HepG2 (cell line): Measurements from ENCODE around the gene CNOT10. TPM values are rescaled to one million over a fixed set of nuclear protein-coding genes. Genes with fewer than 3 reads are reported as not detected.
A peak's percentile ranks its signal among the peaks of the same experiment; 100 is the strongest.

Experiments used
- ATF1 ChIP-seq: IDR thresholded peaks from 2 replicates; pipeline ENCODE4 v1.6.1; 2016; ENCODE audit warnings: mild to moderate bottlenecking, control low read depth
- EP300 ChIP-seq, 3 experiments: sonication (generic) in 1 of 3; formaldehyde crosslinking in 1 of 3; IDR thresholded peaks; 2 replicates each; pipeline versions ENCODE4 v1.5.1 to v1.6.1; 2011 to 2020; ENCODE audit warnings: low read depth in 2 of 3, low read length in 2 of 3, borderline replicate concordance in 1 of 3, improper control_type of control experiment in 1 of 3, mild to moderate bottlenecking in 1 of 3, missing genetic modification reagents in 1 of 3, moderate library complexity in 1 of 3
- ETV6 ChIP-seq: sonication (generic); formaldehyde crosslinking; conservative IDR thresholded peaks from 2 replicates; pipeline ENCODE4 v1.4.0; 2020; ENCODE audit warnings: missing genetic modification reagents
- FOXM1 ChIP-seq: sonication (generic); formaldehyde crosslinking; IDR thresholded peaks from 2 replicates; pipeline ENCODE4 v1.5.0; 2020; ENCODE audit warnings: missing genetic modification reagents
- NCOR1 ChIP-seq: fragments of 200-600 bp; sonication (generic); IDR thresholded peaks from 2 replicates; pipeline ENCODE4 v1.7.0; 2017; ENCODE audit warnings: antibody characterized with exemption, low read length, borderline replicate concordance
- NR2F1 ChIP-seq, 2 experiments: fragments of 450-650 bp in 1 of 2; formaldehyde crosslinking in 1 of 2; IDR thresholded peaks; 2 replicates each; pipeline versions ENCODE4 v1.5.0 to v1.6.1; 2016 to 2020; ENCODE audit warnings: mild to moderate bottlenecking in 1 of 2, missing compliant biosample characterization in 1 of 2, missing genetic modification reagents in 1 of 2, moderate library complexity in 1 of 2
- PAF1 ChIP-seq: IDR thresholded peaks from 2 replicates; pipeline ENCODE4 v1.6.1; 2016; ENCODE audit warnings: missing genetic modification reagents, missing compliant biosample characterization
- PITX1 ChIP-seq: sonication (generic); formaldehyde crosslinking; IDR thresholded peaks from 2 replicates; pipeline ENCODE4 v1.5.1; 2020; ENCODE audit warnings: mild to moderate bottlenecking, missing genetic modification reagents
- SOX13 ChIP-seq, 3 experiments: fragments of 450-650 bp in 1 of 3; sonication (generic) in 1 of 3; formaldehyde crosslinking in 1 of 3; IDR thresholded peaks in 2 of 3; conservative IDR thresholded peaks in 1 of 3; 2 replicates each; pipeline versions ENCODE4 v1.5.0 to v1.6.1; 2016 to 2020; ENCODE audit warnings: antibody characterized with exemption in 1 of 3, mild to moderate bottlenecking in 1 of 3, missing compliant biosample characterization in 1 of 3, missing genetic modification reagents in 1 of 3, moderate library complexity in 1 of 3
- TAF15 ChIP-seq: fragments of 200-400 bp; formaldehyde crosslinking; IDR thresholded peaks from one replicate; pipeline ENCODE4 v1.6.1; 2018; ENCODE audit warnings: mild to moderate bottlenecking, low read depth, low read length; ENCODE audit not compliant: poor library complexity, severe bottlenecking
- ZNF496 ChIP-seq: sonication (generic); formaldehyde crosslinking; IDR thresholded peaks from 2 replicates; pipeline ENCODE4 v1.8.1; 2023; ENCODE audit warnings: mild to moderate bottlenecking, moderate library complexity, missing genetic modification reagents; ENCODE audit not compliant: insufficient replicate concordance
- ZNF569 ChIP-seq: sonication (generic); formaldehyde crosslinking; IDR thresholded peaks from 2 replicates; pipeline ENCODE4 v1.5.0; 2020; ENCODE audit warnings: mild to moderate bottlenecking, missing genetic modification reagents, moderate library complexity, borderline replicate concordance
- ZNF619 ChIP-seq: sonication (generic); formaldehyde crosslinking; IDR thresholded peaks from 2 replicates; pipeline ENCODE4 v1.4.0; 2020; ENCODE audit warnings: mild to moderate bottlenecking, missing genetic modification reagents
- polyA plus RNA-seq, 8 experiments: library from polyadenylated mRNA; depleted of rRNA in 3 of 8; stranded (reverse) in 7 of 8; unstranded in 1 of 8; fragments of >200 nt; fragmentation: Illumina TruSeq in 4 of 8; extraction: Trizol in 4 of 8; gene quantifications; 2 replicates each; pipeline versions ENCODE4 v1.2.1 to v1.2.3, GENCODE V29; 2011 to 2016; ENCODE audit warnings: low read depth in 4 of 8, missing spikeins in 1 of 8, mixed read lengths in 1 of 8; ENCODE audit not compliant: insufficient read depth in 1 of 8
- total RNA-seq, 5 experiments: library from RNA; depleted of rRNA; stranded (reverse); fragments of >200 nt; fragmentation: Illumina TruSeq; extraction: Trizol; gene quantifications; 2 replicates each; pipeline ENCODE4 v1.2.3, GENCODE V29; 2016; ENCODE audit warnings: low read depth in 1 of 5
- TF ChIP-seq, protein P1 (sequence below): IDR thresholded peaks from 2 replicates; pipeline ENCODE4 v1.6.1; 2016; ENCODE audit warnings: low read depth
- TF ChIP-seq, protein P2 (sequence below): sonication (generic); formaldehyde crosslinking; IDR thresholded peaks from 2 replicates; pipeline ENCODE4 v1.4.0; 2020; ENCODE audit warnings: missing genetic modification reagents
- TF ChIP-seq, protein P3 (sequence below): sonication (generic); formaldehyde crosslinking; IDR thresholded peaks from 2 replicates; pipeline ENCODE4 v1.5.0; 2020; ENCODE audit warnings: mild to moderate bottlenecking, missing genetic modification reagents, borderline replicate concordance
- TF ChIP-seq, protein P4 (sequence below): sonication (generic); formaldehyde crosslinking; IDR thresholded peaks from 2 replicates; pipeline ENCODE4 v1.4.0; 2020; ENCODE audit warnings: missing genetic modification reagents

The CNOT10 gene
- total and polyA plus RNA-seq, 2 of the 13 experiments (the other 11 are each of a cell fraction or from before 2014, with no cell fraction given) = 21.2 to 34.1 TPM

DNA sequence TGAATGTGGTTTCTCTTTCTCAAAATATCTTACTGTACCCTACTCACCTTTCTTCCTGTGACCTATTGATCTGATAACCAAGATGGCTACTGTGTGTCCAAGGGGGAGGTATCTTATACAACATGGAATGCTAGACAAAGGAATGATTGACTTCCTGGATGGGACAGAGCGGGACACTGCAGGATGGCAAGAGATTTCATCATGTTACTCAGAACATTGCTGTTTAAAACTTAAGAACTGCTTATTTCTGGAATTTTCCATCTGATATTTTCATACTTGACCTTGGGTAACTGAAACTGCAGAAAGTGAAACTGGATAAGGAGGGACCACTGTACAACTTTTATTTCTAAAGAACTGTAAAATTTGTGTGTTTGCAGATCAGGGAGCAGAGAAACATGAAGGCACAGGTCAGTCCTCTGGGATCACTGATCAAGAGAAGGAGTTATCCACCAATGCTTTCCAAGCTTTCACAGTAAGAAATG is 18.5 kb downstream of the CNOT10 start (continued):
- TF ChIP-seq SOX13 (IDR thresholded peaks at IDR 0.05) = no peak
- TF ChIP-seq SOX13 (CRISPR knock-in tag; conservative IDR thresholded peaks at IDR 0.05 in 1 of 2, IDR thresholded peaks at IDR 0.05 in 1 of 2) = peak in 1 of 2 experiments; percentile 59; a peak in 2 of 4 replicates
- TF ChIP-seq ZNF569 (CRISPR knock-in tag) = no peak
- TF ChIP-seq TAF15 = no peak
- no peak for TF ChIP-seq FOXM1 (CRISPR knock-in tag)
- no peak for TF ChIP-seq NCOR1
- TF ChIP-seq ZNF496 (CRISPR knock-in tag) = no peak
- TF ChIP-seq PAF1 (CRISPR knock-in tag) = no peak
- TF ChIP-seq, protein P1, sequence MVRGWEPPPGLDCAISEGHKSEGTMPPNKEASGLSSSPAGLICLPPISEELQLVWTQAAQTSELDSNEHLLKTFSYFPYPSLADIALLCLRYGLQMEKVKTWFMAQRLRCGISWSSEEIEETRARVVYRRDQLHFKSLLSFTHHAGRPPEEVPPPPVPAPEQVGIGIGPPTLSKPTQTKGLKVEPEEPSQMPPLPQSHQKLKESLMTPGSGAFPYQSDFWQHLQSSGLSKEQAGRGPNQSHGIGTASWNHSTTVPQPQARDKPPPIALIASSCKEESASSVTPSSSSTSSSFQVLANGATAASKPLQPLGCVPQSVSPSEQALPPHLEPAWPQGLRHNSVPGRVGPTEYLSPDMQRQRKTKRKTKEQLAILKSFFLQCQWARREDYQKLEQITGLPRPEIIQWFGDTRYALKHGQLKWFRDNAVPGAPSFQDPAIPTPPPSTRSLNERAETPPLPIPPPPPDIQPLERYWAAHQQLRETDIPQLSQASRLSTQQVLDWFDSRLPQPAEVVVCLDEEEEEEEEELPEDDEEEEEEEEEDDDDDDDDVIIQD = peak; percentile 84; the same call in 1 of the 2 replicates
- peak; percentile 78 to 80; a peak in 3 of 4 replicates for TF ChIP-seq NR2F1 (CRISPR knock-in tag; IDR thresholded peaks at IDR 0.05)
- TF ChIP-seq, protein P2, sequence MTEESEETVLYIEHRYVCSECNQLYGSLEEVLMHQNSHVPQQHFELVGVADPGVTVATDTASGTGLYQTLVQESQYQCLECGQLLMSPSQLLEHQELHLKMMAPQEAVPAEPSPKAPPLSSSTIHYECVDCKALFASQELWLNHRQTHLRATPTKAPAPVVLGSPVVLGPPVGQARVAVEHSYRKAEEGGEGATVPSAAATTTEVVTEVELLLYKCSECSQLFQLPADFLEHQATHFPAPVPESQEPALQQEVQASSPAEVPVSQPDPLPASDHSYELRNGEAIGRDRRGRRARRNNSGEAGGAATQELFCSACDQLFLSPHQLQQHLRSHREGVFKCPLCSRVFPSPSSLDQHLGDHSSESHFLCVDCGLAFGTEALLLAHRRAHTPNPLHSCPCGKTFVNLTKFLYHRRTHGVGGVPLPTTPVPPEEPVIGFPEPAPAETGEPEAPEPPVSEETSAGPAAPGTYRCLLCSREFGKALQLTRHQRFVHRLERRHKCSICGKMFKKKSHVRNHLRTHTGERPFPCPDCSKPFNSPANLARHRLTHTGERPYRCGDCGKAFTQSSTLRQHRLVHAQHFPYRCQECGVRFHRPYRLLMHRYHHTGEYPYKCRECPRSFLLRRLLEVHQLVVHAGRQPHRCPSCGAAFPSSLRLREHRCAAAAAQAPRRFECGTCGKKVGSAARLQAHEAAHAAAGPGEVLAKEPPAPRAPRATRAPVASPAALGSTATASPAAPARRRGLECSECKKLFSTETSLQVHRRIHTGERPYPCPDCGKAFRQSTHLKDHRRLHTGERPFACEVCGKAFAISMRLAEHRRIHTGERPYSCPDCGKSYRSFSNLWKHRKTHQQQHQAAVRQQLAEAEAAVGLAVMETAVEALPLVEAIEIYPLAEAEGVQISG (CRISPR knock-in tag) = no peak
- TF ChIP-seq ETV6 (CRISPR knock-in tag) = no peak
- TF ChIP-seq, protein P3, sequence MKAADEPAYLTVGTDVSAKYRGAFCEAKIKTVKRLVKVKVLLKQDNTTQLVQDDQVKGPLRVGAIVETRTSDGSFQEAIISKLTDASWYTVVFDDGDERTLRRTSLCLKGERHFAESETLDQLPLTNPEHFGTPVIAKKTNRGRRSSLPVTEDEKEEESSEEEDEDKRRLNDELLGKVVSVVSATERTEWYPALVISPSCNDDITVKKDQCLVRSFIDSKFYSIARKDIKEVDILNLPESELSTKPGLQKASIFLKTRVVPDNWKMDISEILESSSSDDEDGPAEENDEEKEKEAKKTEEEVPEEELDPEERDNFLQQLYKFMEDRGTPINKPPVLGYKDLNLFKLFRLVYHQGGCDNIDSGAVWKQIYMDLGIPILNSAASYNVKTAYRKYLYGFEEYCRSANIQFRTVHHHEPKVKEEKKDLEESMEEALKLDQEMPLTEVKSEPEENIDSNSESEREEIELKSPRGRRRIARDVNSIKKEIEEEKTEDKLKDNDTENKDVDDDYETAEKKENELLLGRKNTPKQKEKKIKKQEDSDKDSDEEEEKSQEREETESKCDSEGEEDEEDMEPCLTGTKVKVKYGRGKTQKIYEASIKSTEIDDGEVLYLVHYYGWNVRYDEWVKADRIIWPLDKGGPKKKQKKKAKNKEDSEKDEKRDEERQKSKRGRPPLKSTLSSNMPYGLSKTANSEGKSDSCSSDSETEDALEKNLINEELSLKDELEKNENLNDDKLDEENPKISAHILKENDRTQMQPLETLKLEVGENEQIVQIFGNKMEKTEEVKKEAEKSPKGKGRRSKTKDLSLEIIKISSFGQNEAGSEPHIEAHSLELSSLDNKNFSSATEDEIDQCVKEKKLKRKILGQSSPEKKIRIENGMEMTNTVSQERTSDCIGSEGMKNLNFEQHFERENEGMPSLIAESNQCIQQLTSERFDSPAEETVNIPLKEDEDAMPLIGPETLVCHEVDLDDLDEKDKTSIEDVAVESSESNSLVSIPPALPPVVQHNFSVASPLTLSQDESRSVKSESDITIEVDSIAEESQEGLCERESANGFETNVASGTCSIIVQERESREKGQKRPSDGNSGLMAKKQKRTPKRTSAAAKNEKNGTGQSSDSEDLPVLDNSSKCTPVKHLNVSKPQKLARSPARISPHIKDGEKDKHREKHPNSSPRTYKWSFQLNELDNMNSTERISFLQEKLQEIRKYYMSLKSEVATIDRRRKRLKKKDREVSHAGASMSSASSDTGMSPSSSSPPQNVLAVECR = no peak; the same call in 1 of the 2 replicates
- no peak for TF ChIP-seq PITX1 (CRISPR knock-in tag)
- no peak for TF ChIP-seq ATF1 (CRISPR knock-in tag)
- TF ChIP-seq EP300 (IDR thresholded peaks at IDR 0.05; ENCODE audit: low read depth in 2 of 2, low read length in 2 of 2) = peak in 1 of 2 experiments; percentile 26; a peak in 1 of 4 replicates
- 0 out of 2 replicates have a peak, but pooled peaks have one; percentile 29 for TF ChIP-seq EP300 (CRISPR knock-in tag; IDR thresholded peaks at IDR 0.05; ENCODE audit: borderline replicate concordance)
- TF ChIP-seq, protein P4, sequence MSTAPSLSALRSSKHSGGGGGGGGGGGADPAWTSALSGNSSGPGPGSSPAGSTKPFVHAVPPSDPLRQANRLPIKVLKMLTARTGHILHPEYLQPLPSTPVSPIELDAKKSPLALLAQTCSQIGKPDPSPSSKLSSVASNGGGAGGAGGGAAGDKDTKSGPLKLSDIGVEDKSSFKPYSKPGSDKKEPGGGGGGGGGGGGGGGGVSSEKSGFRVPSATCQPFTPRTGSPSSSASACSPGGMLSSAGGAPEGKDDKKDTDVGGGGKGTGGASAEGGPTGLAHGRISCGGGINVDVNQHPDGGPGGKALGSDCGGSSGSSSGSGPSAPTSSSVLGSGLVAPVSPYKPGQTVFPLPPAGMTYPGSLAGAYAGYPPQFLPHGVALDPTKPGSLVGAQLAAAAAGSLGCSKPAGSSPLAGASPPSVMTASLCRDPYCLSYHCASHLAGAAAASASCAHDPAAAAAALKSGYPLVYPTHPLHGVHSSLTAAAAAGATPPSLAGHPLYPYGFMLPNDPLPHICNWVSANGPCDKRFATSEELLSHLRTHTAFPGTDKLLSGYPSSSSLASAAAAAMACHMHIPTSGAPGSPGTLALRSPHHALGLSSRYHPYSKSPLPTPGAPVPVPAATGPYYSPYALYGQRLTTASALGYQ = no peak
- no peak for TF ChIP-seq ZNF619
